ENCODE measurements around the gene ZNF526. TPM values are rescaled to one million over a fixed set of nuclear protein-coding genes. Genes with fewer than 3 reads are reported as not detected.

Gene ZNF526
- total and polyA plus RNA-seq, 9 of the 15 experiments (the other 6 are each of a cell fraction or from before 2014, with no cell fraction given): 1.3 to 17.9 (median 6.2) TPM

- BruUV-seq (replicated peaks): no TSS peak
- Histone ChIP-seq H2AFZ (ENCODE audit: low read depth, low read length) (no peak overlapping the region), H3K27me3 (ENCODE audit: control insufficient read depth in 2 of 2, insufficient read depth in 2 of 2, low read length in 2 of 2) (no peaks in the 10 kb centered on the region), H4K20me1 (replicated peaks; ENCODE audit: control insufficient read depth, insufficient read depth, low read length) (peaks cover 10% of the 10 kb centered on the region; the same call in 1 of the 2 replicates), H3K9me1 (ENCODE audit: control insufficient read depth, insufficient read depth, low read length) (peaks cover 4% of the 10 kb centered on the region), H3K4me1 (replicated peaks in 1 of 2; ENCODE audit: control insufficient read depth in 2 of 2, insufficient read depth in 2 of 2, low read length in 2 of 2) (peaks cover 22 to 61% of the 10 kb centered on the region in 2 experiments), H3K27ac (ENCODE audit: extremely low read depth, low read depth, low read length) (no peak overlapping the region), H3K36me3 (ENCODE audit: control insufficient read depth, insufficient read depth, low read length) (peaks cover 49% of the 10 kb centered on the region; the same call in 2 of the 3 replicates), H3K79me2 (ENCODE audit: control insufficient read depth, insufficient read depth, low read length) (peaks cover 52% of the 10 kb centered on the region), H3K9me3 (replicated peaks; ENCODE audit: control insufficient read depth, insufficient read depth, low read depth, low read length) (no peaks in the 10 kb centered on the region), H3K9ac (ENCODE audit: insufficient read depth in 1 of 2, low read depth in 2 of 2, low read length in 2 of 2) (peak overlapping the region in 1 of 2 experiments; percentile 84; a peak in 1 of 4 replicates), H3K4me2 (ENCODE audit: insufficient read depth, low read length) (no peak overlapping the region), H3K4me3 (no peak overlapping the region)
- intact Hi-C loops (cut with micrococcal nuclease): no loop called here
- ATAC-seq (no peak), FAIRE-seq (no peak), DNase-seq (ENCODE audit: extremely low read depth in 1 of 4, low spot score in 3 of 4) (no peak)
- ChIA-PET POLR2A (interaction anchor here (1.1 to 1.4 kb wide), 2 partner anchors 8 to 52 kb away, joined by 3 to 4 read pairs; partner anchors contain the start of genes PAFAH1B3 and PRR19), CTCF (ENCODE audit: low intra/inter-chr PET ratio) (no interaction called here)
- TF ChIP-seq ZFP1 (CRISPR knock-in tag; IDR thresholded peaks at IDR 0.05) (no peak), MAFK (IDR thresholded peaks at IDR 0.05; ENCODE audit: low read length) (no peak), POLR2G (IDR thresholded peaks at IDR 0.05; ENCODE audit: low read depth, low read length) (peak; percentile 62)
- 95% methylated on average over 13 of the region's 15 CpGs for WGBS (ENCODE audit: insufficient coverage, low coverage, missing lambda C conversion rate)
- in situ Hi-C loops (cut with MboI): no loop called here
These were observed 30.1 kb downstream of the ZNF526 start for GRCh38 chr19:42250183-42250665.

DNA sequence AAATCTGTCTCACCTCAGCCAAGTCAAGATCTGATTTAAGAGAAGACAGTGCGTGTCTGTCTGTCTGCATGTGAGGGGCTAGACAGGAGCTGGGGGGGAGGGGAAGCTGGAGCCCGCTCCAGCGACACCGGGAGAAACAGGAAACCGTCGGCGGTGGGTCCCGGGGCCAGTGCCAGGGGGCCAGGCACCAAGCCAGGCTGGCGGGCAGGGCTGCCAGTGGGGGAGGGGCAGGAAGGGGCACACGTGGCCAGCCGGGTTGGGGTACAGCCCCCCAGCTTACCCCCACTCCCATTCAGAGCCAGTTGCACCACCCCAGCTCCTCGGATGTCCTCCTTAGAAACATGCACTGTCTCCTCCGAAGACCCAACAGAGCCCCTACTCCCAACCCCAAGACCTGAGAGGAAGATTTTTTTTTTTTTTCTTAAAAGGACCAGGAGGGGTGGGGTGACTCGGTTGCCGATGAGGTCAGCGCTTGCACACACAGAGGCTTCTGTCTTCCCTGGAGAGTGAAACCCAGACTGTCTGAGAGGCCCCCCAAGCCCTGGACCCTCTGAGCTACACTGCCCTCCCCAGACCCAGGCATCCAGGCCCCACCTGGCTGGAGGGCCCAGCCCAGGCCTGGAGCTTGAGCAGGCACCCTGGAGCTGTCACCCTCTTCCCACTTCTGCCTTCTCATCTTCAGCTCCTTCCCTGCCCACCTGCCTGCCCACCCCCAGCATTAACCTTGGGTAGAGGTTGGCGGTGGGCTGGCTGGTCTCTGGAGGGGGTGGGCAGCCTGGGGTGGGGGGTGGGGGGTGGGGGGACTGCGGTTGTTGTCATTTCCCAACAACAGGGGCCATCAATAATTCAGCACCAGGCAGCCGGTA, 30.8 kb downstream of the ZNF526 start:
- H3K4me2 ChIP-seq (ENCODE audit: insufficient read depth, low read length): no peak overlapping the region
- in situ Hi-C loops (cut with MboI): no loop called here
- ATAC-seq: no peak
- TF ChIP-seq CREM (IDR thresholded peaks at IDR 0.05; ENCODE audit: low read depth): no peak
- TF ChIP-seq, protein P1, sequence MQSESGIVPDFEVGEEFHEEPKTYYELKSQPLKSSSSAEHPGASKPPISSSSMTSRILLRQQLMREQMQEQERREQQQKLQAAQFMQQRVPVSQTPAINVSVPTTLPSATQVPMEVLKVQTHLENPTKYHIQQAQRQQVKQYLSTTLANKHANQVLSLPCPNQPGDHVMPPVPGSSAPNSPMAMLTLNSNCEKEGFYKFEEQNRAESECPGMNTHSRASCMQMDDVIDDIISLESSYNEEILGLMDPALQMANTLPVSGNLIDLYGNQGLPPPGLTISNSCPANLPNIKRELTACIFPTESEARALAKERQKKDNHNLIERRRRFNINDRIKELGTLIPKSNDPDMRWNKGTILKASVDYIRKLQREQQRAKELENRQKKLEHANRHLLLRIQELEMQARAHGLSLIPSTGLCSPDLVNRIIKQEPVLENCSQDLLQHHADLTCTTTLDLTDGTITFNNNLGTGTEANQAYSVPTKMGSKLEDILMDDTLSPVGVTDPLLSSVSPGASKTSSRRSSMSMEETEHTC (IDR thresholded peaks at IDR 0.05): no peak
- TF ChIP-seq, protein P2, sequence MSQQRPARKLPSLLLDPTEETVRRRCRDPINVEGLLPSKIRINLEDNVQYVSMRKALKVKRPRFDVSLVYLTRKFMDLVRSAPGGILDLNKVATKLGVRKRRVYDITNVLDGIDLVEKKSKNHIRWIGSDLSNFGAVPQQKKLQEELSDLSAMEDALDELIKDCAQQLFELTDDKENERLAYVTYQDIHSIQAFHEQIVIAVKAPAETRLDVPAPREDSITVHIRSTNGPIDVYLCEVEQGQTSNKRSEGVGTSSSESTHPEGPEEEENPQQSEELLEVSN (IDR thresholded peaks at IDR 0.05; ENCODE audit: borderline replicate concordance in 1 of 2, extremely low read depth in 1 of 2, insufficient read depth in 1 of 2, insufficient read length in 1 of 2, low read depth in 1 of 2, low read length in 1 of 2, poor library complexity in 1 of 2, severe bottlenecking in 1 of 2): no peak
- TF ChIP-seq POLR2G (IDR thresholded peaks at IDR 0.05; ENCODE audit: low read depth, low read length): peak; percentile 69
- TF ChIP-seq ZNF384 (IDR thresholded peaks at IDR 0.05; ENCODE audit: low read depth, low read length): 0 out of 2 replicates have a peak, but pooled peaks have one; percentile 38
- TF ChIP-seq, protein P3, sequence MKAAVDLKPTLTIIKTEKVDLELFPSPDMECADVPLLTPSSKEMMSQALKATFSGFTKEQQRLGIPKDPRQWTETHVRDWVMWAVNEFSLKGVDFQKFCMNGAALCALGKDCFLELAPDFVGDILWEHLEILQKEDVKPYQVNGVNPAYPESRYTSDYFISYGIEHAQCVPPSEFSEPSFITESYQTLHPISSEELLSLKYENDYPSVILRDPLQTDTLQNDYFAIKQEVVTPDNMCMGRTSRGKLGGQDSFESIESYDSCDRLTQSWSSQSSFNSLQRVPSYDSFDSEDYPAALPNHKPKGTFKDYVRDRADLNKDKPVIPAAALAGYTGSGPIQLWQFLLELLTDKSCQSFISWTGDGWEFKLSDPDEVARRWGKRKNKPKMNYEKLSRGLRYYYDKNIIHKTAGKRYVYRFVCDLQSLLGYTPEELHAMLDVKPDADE (conservative IDR thresholded peaks at IDR 0.05; ENCODE audit: control insufficient read depth, low read depth, low read length): no peak

More for the DNA sequence above, 30.8 kb downstream of the ZNF526 start:
- CTCF ChIA-PET (ENCODE audit: low intra/inter-chr PET ratio): no interaction called here
- 85% methylated on average over 8 of the region's 19 CpGs for WGBS (ENCODE audit: insufficient coverage, low coverage, missing lambda C conversion rate)
- peaks cover 52% of the 10 kb centered on the region for H3K79me2 ChIP-seq (ENCODE audit: control insufficient read depth, insufficient read depth, low read length)
- no peaks in the 10 kb centered on the region for H3K27me3 ChIP-seq (ENCODE audit: control insufficient read depth in 2 of 2, insufficient read depth in 2 of 2, low read length in 2 of 2)
- BruUV-seq (replicated peaks): no TSS peak
- H2AFZ ChIP-seq (ENCODE audit: low read depth, low read length): no peak overlapping the region
- peak overlapping the region in 1 of 2 experiments; percentile 93; a peak in 2 of 4 replicates for H3K9ac ChIP-seq (ENCODE audit: insufficient read depth in 1 of 2, low read depth in 2 of 2, low read length in 2 of 2)
- FAIRE-seq (no peak), DNase-seq (ENCODE audit: extremely low read depth in 1 of 4, low spot score in 3 of 4) (no peak)
- intact Hi-C loops (cut with micrococcal nuclease): no loop called here
- no peak overlapping the region for H3K27ac ChIP-seq (ENCODE audit: extremely low read depth, low read depth, low read length)
- H3K36me3 ChIP-seq (ENCODE audit: control insufficient read depth, insufficient read depth, low read length): peaks cover 49% of the 10 kb centered on the region; the same call in 2 of the 3 replicates
- peaks cover 10% of the 10 kb centered on the region; the same call in 1 of the 2 replicates for H4K20me1 ChIP-seq (replicated peaks; ENCODE audit: control insufficient read depth, insufficient read depth, low read length)
- no peaks in the 10 kb centered on the region for H3K9me3 ChIP-seq (replicated peaks; ENCODE audit: control insufficient read depth, insufficient read depth, low read depth, low read length)
- peaks cover 7% of the 10 kb centered on the region for H3K9me1 ChIP-seq (ENCODE audit: control insufficient read depth, insufficient read depth, low read length)
- peaks cover 22 to 66% of the 10 kb centered on the region in 2 experiments for H3K4me1 ChIP-seq (replicated peaks in 1 of 2; ENCODE audit: control insufficient read depth in 2 of 2, insufficient read depth in 2 of 2, low read length in 2 of 2)
- no peak overlapping the region for H3K4me3 ChIP-seq
- POLR2A ChIA-PET: interaction anchor here (0.7 to 2.3 kb wide), 5 partner anchors 8 to 51 kb away, joined by 3 to 9 read pairs (median 4); partner anchors contain the start of genes GSK3A, PAFAH1B3 and PRR19

Measured in K562 (cell line).